ENCODE data around the gene KLHL22. TPM values are rescaled to one million over a fixed set of nuclear protein-coding genes. Genes with fewer than 3 reads are reported as not detected.

KLHL22 gene
- total RNA-seq, 4 donors from 2014 or later: 12.3 to 29.7 (median 18.3) TPM

DNA sequence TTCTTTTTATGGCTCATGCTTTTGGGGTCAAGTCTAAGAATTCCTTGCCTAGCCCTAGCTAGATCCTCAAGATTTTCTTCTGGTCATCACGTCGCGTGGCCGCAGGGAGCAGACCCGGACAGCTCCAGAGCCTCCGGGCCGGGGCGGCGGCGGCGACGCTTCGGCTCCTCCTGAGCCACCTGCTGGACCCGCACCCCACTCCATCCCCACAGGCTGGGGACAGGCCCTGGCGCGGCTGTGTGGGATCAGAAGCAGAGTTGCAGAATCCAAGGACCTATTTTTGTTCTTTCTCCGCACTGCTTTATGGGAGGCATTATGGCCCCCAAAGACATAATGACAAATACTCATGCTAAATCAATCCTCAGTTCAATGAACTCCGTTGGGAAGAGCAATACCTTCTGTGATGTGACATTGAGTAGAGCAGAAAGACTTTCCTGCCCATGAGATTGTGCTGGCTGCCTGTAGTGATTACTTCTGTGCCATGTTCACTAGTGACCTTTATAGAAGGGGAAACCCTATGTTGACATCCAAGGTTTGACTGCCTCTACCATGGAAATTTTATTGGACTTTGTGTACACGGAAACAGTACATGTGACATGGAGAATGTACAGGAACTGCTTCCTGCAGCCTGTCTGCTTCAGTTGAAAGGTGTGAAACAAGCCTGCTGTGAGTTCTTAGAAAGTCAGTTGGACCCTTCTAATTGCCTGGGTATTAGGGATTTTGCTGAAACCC, 45.6 kb downstream of the KLHL22 start:
- 97% methylated on average over 19 of the region's 19 CpGs for WGBS
- H3K27ac ChIP-seq: no peak overlapping the region
- H3K27me3 ChIP-seq: no peaks in the 10 kb centered on the region
- H3K9me3 ChIP-seq: no peaks in the 10 kb centered on the region
- TF ChIP-seq POLR2A (IDR thresholded peaks at IDR 0.05): no peak
- TF ChIP-seq POLR2AphosphoS5 (IDR thresholded peaks at IDR 0.05): no peak
- TF ChIP-seq, protein P1, sequence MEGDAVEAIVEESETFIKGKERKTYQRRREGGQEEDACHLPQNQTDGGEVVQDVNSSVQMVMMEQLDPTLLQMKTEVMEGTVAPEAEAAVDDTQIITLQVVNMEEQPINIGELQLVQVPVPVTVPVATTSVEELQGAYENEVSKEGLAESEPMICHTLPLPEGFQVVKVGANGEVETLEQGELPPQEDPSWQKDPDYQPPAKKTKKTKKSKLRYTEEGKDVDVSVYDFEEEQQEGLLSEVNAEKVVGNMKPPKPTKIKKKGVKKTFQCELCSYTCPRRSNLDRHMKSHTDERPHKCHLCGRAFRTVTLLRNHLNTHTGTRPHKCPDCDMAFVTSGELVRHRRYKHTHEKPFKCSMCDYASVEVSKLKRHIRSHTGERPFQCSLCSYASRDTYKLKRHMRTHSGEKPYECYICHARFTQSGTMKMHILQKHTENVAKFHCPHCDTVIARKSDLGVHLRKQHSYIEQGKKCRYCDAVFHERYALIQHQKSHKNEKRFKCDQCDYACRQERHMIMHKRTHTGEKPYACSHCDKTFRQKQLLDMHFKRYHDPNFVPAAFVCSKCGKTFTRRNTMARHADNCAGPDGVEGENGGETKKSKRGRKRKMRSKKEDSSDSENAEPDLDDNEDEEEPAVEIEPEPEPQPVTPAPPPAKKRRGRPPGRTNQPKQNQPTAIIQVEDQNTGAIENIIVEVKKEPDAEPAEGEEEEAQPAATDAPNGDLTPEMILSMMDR (IDR thresholded peaks at IDR 0.05): no peak
- no peak for TF ChIP-seq EP300 (IDR thresholded peaks at IDR 0.05)
- H3K4me1 ChIP-seq: peaks cover 6% of the 10 kb centered on the region
- no peak overlapping the region for H3K4me3 ChIP-seq
- no peak for DNase-seq (ENCODE audit: low spot score in 2 of 2)
- H3K36me3 ChIP-seq: peaks cover 26% of the 10 kb centered on the region

DNA sequence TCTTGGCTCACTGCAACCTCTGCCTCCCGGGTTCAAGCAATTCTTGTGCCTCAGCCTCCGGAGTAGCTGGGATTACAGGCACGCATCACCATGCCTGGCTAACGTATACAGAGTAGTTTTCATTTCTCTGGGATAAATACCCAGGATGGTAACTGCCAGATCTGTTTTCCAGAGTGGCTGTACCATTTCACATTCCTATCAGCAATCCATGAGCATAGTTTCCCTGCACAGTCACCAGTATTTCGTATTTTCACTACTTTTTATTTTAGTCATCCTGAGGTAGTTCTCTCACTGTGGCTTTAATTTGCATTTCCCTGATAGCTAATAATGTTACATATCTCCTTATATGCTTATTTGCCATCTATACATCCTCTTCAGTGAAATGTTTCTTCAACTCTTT, 47.0 kb downstream of the KLHL22 start:
- H3K4me1 ChIP-seq: peaks cover 6% of the 10 kb centered on the region
- no peaks in the 10 kb centered on the region for H3K27me3 ChIP-seq
- H3K27ac ChIP-seq: no peak overlapping the region
- H3K9me3 ChIP-seq: no peaks in the 10 kb centered on the region
- no peak for DNase-seq (ENCODE audit: low spot score in 2 of 2)
- no peak overlapping the region for H3K4me3 ChIP-seq
- 91% methylated on average over 5 of the region's 5 CpGs for WGBS
- TF ChIP-seq POLR2A (IDR thresholded peaks at IDR 0.05): no peak
- TF ChIP-seq POLR2AphosphoS5 (IDR thresholded peaks at IDR 0.05): no peak
- TF ChIP-seq, protein P1 (IDR thresholded peaks at IDR 0.05): no peak
- TF ChIP-seq EP300 (IDR thresholded peaks at IDR 0.05): no peak
- H3K36me3 ChIP-seq: peaks cover 36% of the 10 kb centered on the region

DNA sequence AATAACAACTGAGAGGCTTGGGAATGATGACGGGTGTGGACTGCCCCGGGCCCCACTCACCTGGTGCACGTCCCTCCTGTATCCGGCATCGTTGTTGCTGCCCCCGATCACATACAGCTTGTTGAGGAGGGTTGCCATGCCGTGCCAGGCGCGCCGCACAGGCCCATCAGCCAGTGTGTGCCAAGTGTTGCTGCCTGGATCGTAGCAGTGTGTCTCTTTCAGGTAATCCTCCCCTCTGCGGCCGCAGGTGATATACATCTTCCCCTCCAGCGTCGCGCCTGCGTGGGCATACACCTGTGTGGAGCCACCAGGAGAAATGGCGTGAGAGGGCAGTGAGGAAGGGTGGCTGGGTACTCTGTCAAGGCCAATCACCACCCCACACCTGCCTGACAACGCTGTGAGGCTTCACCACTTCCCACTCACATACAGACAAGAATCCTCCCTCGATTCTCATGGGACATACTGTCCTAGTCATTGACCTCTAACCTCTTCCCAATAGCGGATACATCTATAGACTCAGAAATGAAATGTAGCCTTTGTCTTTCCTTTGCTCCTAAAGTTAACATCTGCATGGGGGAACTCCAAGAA, 49.1 kb downstream of the KLHL22 start:
- Histone ChIP-seq H3K9me3 (no peaks in the 10 kb centered on the region), H3K36me3 (peaks cover 49% of the 10 kb centered on the region), H3K4me1 (peaks cover 6% of the 10 kb centered on the region), H3K27ac (no peak overlapping the region), H3K4me3 (no peak overlapping the region), H3K27me3 (no peaks in the 10 kb centered on the region)
- TF ChIP-seq, protein P1 (IDR thresholded peaks at IDR 0.05): no peak
- no peak for TF ChIP-seq POLR2AphosphoS5 (IDR thresholded peaks at IDR 0.05)
- no peak for TF ChIP-seq POLR2A (IDR thresholded peaks at IDR 0.05)
- no peak for TF ChIP-seq EP300 (IDR thresholded peaks at IDR 0.05)
- WGBS: 93% methylated on average over 21 of the region's 21 CpGs
- no peak for DNase-seq (ENCODE audit: low spot score in 2 of 2)

DNA sequence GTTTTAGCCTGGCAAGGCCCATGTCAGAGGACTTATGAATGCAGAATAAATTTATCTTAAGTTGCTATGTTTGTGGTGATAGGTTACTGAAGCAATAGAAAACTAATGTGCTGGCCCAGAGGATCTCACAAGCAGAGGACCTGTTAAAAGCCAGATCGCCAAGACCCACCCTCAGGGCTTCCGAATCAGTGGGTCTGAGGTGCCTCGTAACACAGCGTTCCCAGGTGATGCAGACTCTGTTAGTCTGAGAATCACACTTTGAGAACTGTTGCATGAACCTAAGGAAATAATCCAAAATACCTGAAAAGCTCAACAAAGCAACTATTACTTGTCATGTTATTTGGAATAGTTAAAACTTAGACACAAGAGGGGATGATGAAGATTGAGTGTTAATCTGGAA, 51.3 kb downstream of the KLHL22 start:
- Histone ChIP-seq H3K36me3 (peaks cover 45% of the 10 kb centered on the region), H3K4me3 (no peak overlapping the region), H3K27me3 (no peaks in the 10 kb centered on the region), H3K9me3 (no peaks in the 10 kb centered on the region), H3K4me1 (peaks cover 1% of the 10 kb centered on the region), H3K27ac (no peak overlapping the region)
- DNase-seq (ENCODE audit: low spot score in 2 of 2): no peak
- 98% methylated on average over 4 of the region's 4 CpGs for WGBS
- TF ChIP-seq EP300 (IDR thresholded peaks at IDR 0.05) (no peak), POLR2A (IDR thresholded peaks at IDR 0.05) (no peak), POLR2AphosphoS5 (IDR thresholded peaks at IDR 0.05) (no peak)
- TF ChIP-seq, protein P1 (IDR thresholded peaks at IDR 0.05): no peak

DNA sequence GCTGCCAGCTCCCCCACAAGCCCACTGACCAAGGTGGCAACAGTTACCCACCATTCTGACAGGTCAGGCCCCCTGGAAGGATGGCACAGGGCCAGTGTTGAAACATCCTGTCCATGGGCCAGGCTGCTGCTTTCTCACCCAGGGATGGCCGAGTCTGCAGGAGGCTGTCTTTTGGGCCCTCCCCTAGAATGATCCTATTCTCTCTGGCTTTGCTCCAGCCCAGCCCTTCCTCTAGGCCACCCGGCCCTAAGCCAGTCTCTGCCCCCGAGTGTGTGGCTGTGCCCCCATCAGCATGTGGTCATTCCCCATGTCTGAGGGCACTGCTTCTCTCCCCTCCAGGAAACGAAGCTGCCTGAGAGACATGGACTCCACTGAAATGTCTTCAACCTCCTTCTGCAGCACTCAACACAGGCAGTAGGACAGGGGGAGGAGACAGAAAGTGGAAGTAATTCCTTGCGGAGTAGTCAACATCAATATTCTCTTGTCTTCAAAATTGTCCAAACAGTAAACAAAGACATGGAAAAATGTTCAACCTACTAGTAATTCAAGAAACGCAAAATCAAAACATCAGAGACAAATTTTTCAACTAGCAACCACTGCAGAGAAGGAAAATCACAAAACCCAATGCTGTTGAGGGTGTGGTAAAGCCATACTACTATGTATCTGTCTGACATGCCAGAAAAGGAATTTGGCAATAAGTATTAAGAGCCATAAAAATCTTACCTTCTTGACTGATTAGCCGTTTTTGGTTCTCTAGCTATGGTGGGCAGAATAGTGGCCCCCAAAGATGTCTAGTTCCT, 52.9 kb downstream of the KLHL22 start:
- H3K9me3 ChIP-seq: no peaks in the 10 kb centered on the region
- H3K36me3 ChIP-seq: peaks cover 45% of the 10 kb centered on the region
- H3K27me3 ChIP-seq: peaks cover 7% of the 10 kb centered on the region
- DNase-seq (ENCODE audit: low spot score in 2 of 2): peak in 1 of 2 donors; percentile 49
- H3K27ac ChIP-seq: no peak overlapping the region
- 74% methylated on average over 7 of the region's 7 CpGs for WGBS
- no peak overlapping the region for H3K4me3 ChIP-seq
- H3K4me1 ChIP-seq: peaks cover 17% of the 10 kb centered on the region
- TF ChIP-seq EP300 (IDR thresholded peaks at IDR 0.05) (no peak), POLR2AphosphoS5 (IDR thresholded peaks at IDR 0.05) (no peak), POLR2A (IDR thresholded peaks at IDR 0.05) (no peak)
- TF ChIP-seq, protein P1 (IDR thresholded peaks at IDR 0.05): no peak
